MCF 10A (cell line): Measurements from ENCODE around the gene MDN1. TPM values are rescaled to one million over a fixed set of nuclear protein-coding genes. Genes with fewer than 3 reads are reported as not detected.

Source experiments
- BruUV-seq: library from RNA; stranded (reverse); fragments of 400-500 nt; replicated peaks from 2 replicates; lab custom pipeline; 2021; lab: Mats Ljungman, UMichigan
- CTCF ChIA-PET: fragments of 300-600 bp; sonication (Branson Sonifier 250); formaldehyde crosslinking; extraction: SDS; loops from one replicate; lab custom pipeline; 2021; ENCODE audit warnings: antibody characterized with exemption, inconsistent platforms; lab: Yijun Ruan, JAX
- POLR2A ChIA-PET: fragments of 300-600, 350-650 bp; sonication (Branson Sonifier 250); formaldehyde crosslinking; extraction: SDS; loops from one replicate; lab custom pipeline; 2020; ENCODE audit warnings: antibody characterized with exemption, inconsistent platforms; lab: Yijun Ruan, JAX
- DNase-seq: peaks from one replicate; pipeline ENCODE4 v3.0.0-alpha.2; 2018; ENCODE audit not compliant: unreplicated experiment
- H3K27ac Mint-ChIP-seq: one replicate; pipeline ENCODE4 v1.8.0; 2022; ENCODE audit warnings: mild to moderate bottlenecking, low read depth, mixed read lengths; ENCODE audit not compliant: unreplicated experiment
- H3K27me3 Mint-ChIP-seq: one replicate; pipeline ENCODE4 v1.8.0; 2022; ENCODE audit warnings: mixed read lengths; ENCODE audit not compliant: insufficient read depth, unreplicated experiment
- H3K36me3 Mint-ChIP-seq: one replicate; pipeline ENCODE4 v1.8.0; 2022; ENCODE audit warnings: mild to moderate bottlenecking, moderate library complexity, mixed read lengths; ENCODE audit not compliant: insufficient read depth, unreplicated experiment
- H3K4me1 Mint-ChIP-seq: one replicate; pipeline ENCODE4 v1.8.0; 2022; ENCODE audit warnings: mixed read lengths; ENCODE audit not compliant: insufficient read depth, unreplicated experiment
- H3K4me3 Mint-ChIP-seq: one replicate; pipeline ENCODE4 v1.8.0; 2022; ENCODE audit warnings: mild to moderate bottlenecking, moderate library complexity, mixed read lengths; ENCODE audit not compliant: unreplicated experiment
- H3K9me3 Mint-ChIP-seq: one replicate; pipeline ENCODE4 v1.8.0; 2022; ENCODE audit warnings: mixed read lengths; ENCODE audit not compliant: unreplicated experiment
- CTCF ChIP-seq: fragments of 200-600 bp; IDR thresholded peaks from one replicate; pipeline ENCODE4 v1.8.0; 2022; ENCODE audit warnings: antibody characterized with exemption, mild to moderate bottlenecking; ENCODE audit not compliant: unreplicated experiment
- intact Hi-C: fragments of 100-400 bp; cut with micrococcal nuclease; formaldehyde crosslinking; loops from 2 replicates; pipeline ENCODE4 v1.14.1; 2022
- total RNA-seq: library from RNA; stranded (reverse); gene quantifications from 2 replicates; pipeline ENCODE4 v1.2.3, GENCODE V29; 2022

MDN1 gene
- total RNA-seq, 1 experiment from 2014 or later = 39.2 TPM

GRCh38 chr6:89727501-89727900 is 92.1 kb downstream of the MDN1 start:
- intact Hi-C loops = no loop called here
- BruUV-seq = no TSS peak
- H3K9me3 Mint-ChIP-seq = no peaks in the 10 kb centered on the region
- no peak for TF ChIP-seq CTCF
- no peak overlapping the region for H3K4me3 Mint-ChIP-seq
- no peak overlapping the region for H3K27ac Mint-ChIP-seq
- ChIA-PET POLR2A (no interaction called here), CTCF (interaction anchor here (0.6 to 1.2 kb wide), 2 partner anchors 11 to 84 kb away, joined by 3 to 4 read pairs; no protein-coding TSS in a partner anchor)
- no peaks in the 10 kb centered on the region for H3K4me1 Mint-ChIP-seq
- H3K27me3 Mint-ChIP-seq = no peaks in the 10 kb centered on the region
- DNase-seq = no peak
- peaks cover 83% of the 10 kb centered on the region for H3K36me3 Mint-ChIP-seq

GRCh38 chr6:89724981-89725380 is 94.6 kb downstream of the MDN1 start:
- no peaks in the 10 kb centered on the region for H3K27me3 Mint-ChIP-seq
- no TSS peak for BruUV-seq
- no peak for DNase-seq
- peaks cover 75% of the 10 kb centered on the region for H3K36me3 Mint-ChIP-seq
- TF ChIP-seq CTCF = no peak
- H3K9me3 Mint-ChIP-seq = no peaks in the 10 kb centered on the region
- intact Hi-C loops = no loop called here
- no peak overlapping the region for H3K27ac Mint-ChIP-seq
- no peak overlapping the region for H3K4me3 Mint-ChIP-seq
- H3K4me1 Mint-ChIP-seq = no peaks in the 10 kb centered on the region
- ChIA-PET POLR2A (interaction anchor here (0.6 to 1.2 kb wide), 2 partner anchors 9 to 51 kb away, joined by 3 read pairs; no protein-coding TSS in a partner anchor), CTCF (interaction anchor here (0.6 to 0.7 kb wide), 3 partner anchors 11 to 48 kb away, joined by 3 read pairs; no protein-coding TSS in a partner anchor)

GRCh38 chr6:89723046-89723445 is 96.5 kb downstream of the MDN1 start:
- no peak overlapping the region for H3K4me3 Mint-ChIP-seq
- no TSS peak for BruUV-seq
- no peak for DNase-seq
- H3K4me1 Mint-ChIP-seq = no peaks in the 10 kb centered on the region
- ChIA-PET POLR2A (no interaction called here), CTCF (no interaction called here)
- no peak for TF ChIP-seq CTCF
- H3K27ac Mint-ChIP-seq = no peak overlapping the region
- peaks cover 64% of the 10 kb centered on the region for H3K36me3 Mint-ChIP-seq
- intact Hi-C loops = no loop called here
- no peaks in the 10 kb centered on the region for H3K27me3 Mint-ChIP-seq
- no peaks in the 10 kb centered on the region for H3K9me3 Mint-ChIP-seq

- H3K27ac Mint-ChIP-seq = no peak overlapping the region
- ChIA-PET CTCF (interaction anchor here (0.6 to 1.2 kb wide), 4 partner anchors 8 to 406 kb away, joined by 3 to 4 read pairs (median 3); no protein-coding TSS in a partner anchor), POLR2A (interaction anchor here (0.9 kb wide), 1 partner anchor 8 kb away, joined by 3 read pairs; no protein-coding TSS in a partner anchor)
- intact Hi-C loops = no loop called here
- no peak overlapping the region for H3K4me3 Mint-ChIP-seq
- BruUV-seq = no TSS peak
- no peak for TF ChIP-seq CTCF
- no peaks in the 10 kb centered on the region for H3K27me3 Mint-ChIP-seq
- H3K4me1 Mint-ChIP-seq = no peaks in the 10 kb centered on the region
- no peaks in the 10 kb centered on the region for H3K9me3 Mint-ChIP-seq
- no peak for DNase-seq
- peaks cover 72% of the 10 kb centered on the region for H3K36me3 Mint-ChIP-seq
These were observed 103.1 kb downstream of the MDN1 start for GRCh38 chr6:89716532-89716931.
